ENCODE measurements around the gene ZIC4.

GRCh38 chr3:147420353-147421183 is 14.2 kb upstream of the ZIC4 start:
- TF ChIP-seq CTCF (IDR thresholded peaks at IDR 0.05) (no peak), EP300 (IDR thresholded peaks at IDR 0.05) (no peak)

Data from tibial nerve (tissue), 4 donors.